Uterus (tissue), 4 donors: ENCODE measurements around the gene PDGFRB. TPM values are rescaled to one million over a fixed set of nuclear protein-coding genes. Genes with fewer than 3 reads are reported as not detected.

ENCODE experiments used
- DNase-seq, 2 donors: peaks; one replicate each; pipeline ENCODE4 v3.0.0-alpha.2; 2019 to 2020
- H3K27ac ChIP-seq, 2 donors: fragments of 200-600 bp; sonication (generic); 1 replicate in 1 of 2; 2 replicates in 1 of 2; pipeline ENCODE4 v1.5.1; 2016 to 2018
- H3K27me3 ChIP-seq, 2 donors: fragments of 200-600 bp; sonication (generic); one replicate each; pipeline ENCODE4 v1.5.1; 2018 to 2019; ENCODE audit warnings: control low read depth in 1 of 2
- H3K36me3 ChIP-seq, 2 donors: fragments of 200-600 bp; sonication (generic); one replicate each; pipeline ENCODE4 v1.5.1; 2019; ENCODE audit warnings: control low read depth in 1 of 2
- H3K4me1 ChIP-seq, 2 donors: fragments of 200-600 bp; sonication (generic); one replicate each; pipeline ENCODE4 v1.5.1; 2018 to 2019; ENCODE audit warnings: control low read depth in 1 of 2
- H3K4me3 ChIP-seq, 2 donors: fragments of 200-600 bp; sonication (generic); 1 replicate in 1 of 2; 2 replicates in 1 of 2; pipeline ENCODE4 v1.5.1; 2018 to 2019; ENCODE audit warnings: mild to moderate bottlenecking in 1 of 2
- H3K9me3 ChIP-seq, 2 donors: fragments of 200-600 bp; sonication (generic); one replicate each; pipeline ENCODE4 v1.5.1; 2019; ENCODE audit warnings: control low read depth in 1 of 2
- POLR2A ChIP-seq, 2 donors: fragments of 450-650 bp; IDR thresholded peaks; one replicate each; pipeline ENCODE4 v1.6.1; 2016; ENCODE audit warnings: antibody characterized with exemption in 2 of 2, mild to moderate bottlenecking in 1 of 2, moderate library complexity in 1 of 2
- intact Hi-C: fragments of 100-400 bp; cut with DNase I; formaldehyde crosslinking; loops from one replicate; pipeline ENCODE4 v1.15.1; 2023; ENCODE audit warnings: low total_unique reads
- total RNA-seq, 4 donors: library from RNA; depleted of rRNA in 3 of 4; stranded (reverse); fragments of >200 nt in 3 of 4; gene quantifications; one replicate each; pipeline versions ENCODE4 v1.1.0 to v1.2.4, GENCODE V29; 2014 to 2023
- TF ChIP-seq, protein P1 (sequence below), 4 experiments: fragments of 200-600 bp in 2 of 4; fragments of 450-650 bp in 2 of 4; sonication (generic) in 2 of 4; IDR thresholded peaks; one replicate each; pipeline ENCODE4 v1.5.1; 2016 to 2019; ENCODE audit warnings: antibody characterized with exemption in 4 of 4, mild to moderate bottlenecking in 2 of 4, moderate library complexity in 1 of 4
- donor health status: DM: yes; HTN: yes; CAD: no.

PDGFRB gene
- total RNA-seq, 4 donors from 2014 or later: 60.2 to 378 (median 235) TPM

DNA sequence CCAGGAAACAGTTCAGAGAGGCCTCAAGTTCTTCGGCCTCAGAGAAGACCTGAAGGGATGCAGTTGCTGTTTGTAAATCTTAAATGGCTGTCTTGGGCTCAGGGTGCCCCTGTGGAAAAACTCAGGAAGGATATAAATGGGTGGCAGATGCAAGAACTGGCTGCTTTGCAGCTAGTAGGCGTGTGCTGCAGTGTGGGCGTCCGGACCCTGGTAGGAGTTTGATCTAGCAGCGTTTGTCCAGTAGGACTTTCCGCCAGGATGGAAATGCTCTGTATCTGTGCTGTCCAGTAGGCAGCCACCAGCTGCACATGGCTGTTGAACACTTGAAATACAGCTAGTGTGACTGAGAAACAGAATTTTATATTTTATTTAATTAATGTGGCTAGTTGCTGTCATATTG, 18.6 kb upstream of the PDGFRB start:
- TF ChIP-seq, protein P1, sequence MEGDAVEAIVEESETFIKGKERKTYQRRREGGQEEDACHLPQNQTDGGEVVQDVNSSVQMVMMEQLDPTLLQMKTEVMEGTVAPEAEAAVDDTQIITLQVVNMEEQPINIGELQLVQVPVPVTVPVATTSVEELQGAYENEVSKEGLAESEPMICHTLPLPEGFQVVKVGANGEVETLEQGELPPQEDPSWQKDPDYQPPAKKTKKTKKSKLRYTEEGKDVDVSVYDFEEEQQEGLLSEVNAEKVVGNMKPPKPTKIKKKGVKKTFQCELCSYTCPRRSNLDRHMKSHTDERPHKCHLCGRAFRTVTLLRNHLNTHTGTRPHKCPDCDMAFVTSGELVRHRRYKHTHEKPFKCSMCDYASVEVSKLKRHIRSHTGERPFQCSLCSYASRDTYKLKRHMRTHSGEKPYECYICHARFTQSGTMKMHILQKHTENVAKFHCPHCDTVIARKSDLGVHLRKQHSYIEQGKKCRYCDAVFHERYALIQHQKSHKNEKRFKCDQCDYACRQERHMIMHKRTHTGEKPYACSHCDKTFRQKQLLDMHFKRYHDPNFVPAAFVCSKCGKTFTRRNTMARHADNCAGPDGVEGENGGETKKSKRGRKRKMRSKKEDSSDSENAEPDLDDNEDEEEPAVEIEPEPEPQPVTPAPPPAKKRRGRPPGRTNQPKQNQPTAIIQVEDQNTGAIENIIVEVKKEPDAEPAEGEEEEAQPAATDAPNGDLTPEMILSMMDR (IDR thresholded peaks at IDR 0.05): no peak
- no peaks in the 10 kb centered on the region for H3K9me3 ChIP-seq
- no peaks in the 10 kb centered on the region for H3K36me3 ChIP-seq
- H3K27ac ChIP-seq: no peak overlapping the region
- no peak for DNase-seq
- intact Hi-C loops: no loop called here
- H3K27me3 ChIP-seq: no peaks in the 10 kb centered on the region
- H3K4me1 ChIP-seq: peaks cover 0 to 4% of the 10 kb centered on the region in 2 donors
- H3K4me3 ChIP-seq: no peak overlapping the region

DNA sequence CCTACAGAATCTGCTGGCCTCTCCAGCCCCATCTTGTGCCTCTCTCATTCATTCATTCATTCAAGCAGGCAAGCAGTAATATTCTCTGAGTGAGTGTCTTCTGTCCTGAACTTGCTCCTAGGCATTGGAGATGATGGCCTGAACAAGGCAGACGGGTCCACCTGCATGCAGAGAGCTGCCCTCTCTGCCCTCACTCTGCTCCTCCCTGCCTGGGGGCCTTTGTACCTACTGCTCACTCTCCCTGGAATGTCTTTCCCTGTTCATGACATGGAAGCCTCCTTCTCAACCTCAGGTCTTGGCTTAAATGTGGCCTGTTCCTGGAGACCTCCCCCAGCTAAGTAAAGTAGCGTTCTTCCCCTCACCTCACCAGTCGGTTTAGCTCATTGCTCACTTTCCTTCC, 17.5 kb upstream of the PDGFRB start:
- Histone ChIP-seq H3K4me1 (peaks cover 0 to 4% of the 10 kb centered on the region in 2 donors), H3K36me3 (no peaks in the 10 kb centered on the region), H3K27me3 (no peaks in the 10 kb centered on the region), H3K27ac (no peak overlapping the region), H3K9me3 (no peaks in the 10 kb centered on the region), H3K4me3 (no peak overlapping the region)
- no peak for TF ChIP-seq POLR2A (IDR thresholded peaks at IDR 0.05)
- TF ChIP-seq, protein P1 (IDR thresholded peaks at IDR 0.05): no peak
- intact Hi-C loops: no loop called here
- DNase-seq: no peak

DNA sequence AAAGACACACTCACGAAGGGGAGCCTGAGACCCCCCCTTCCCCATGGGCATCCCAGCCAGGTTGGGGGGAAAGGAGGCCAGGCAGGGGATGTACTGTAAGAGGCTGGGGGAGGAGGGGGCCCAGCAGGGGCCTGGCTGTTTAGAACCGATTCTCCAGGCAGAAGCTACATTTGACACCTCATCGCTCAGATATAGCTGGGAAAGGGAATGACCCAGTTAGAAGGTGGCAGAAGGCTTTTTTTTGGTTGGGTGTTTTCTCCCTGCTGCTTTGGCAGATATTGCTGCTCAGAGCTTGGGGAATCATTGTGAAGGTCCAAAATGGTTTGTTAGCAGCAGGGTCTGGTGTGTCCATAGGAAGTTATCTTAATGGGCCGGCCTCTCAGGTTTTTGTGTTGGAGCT, 16.9 kb upstream of the PDGFRB start:
- Histone ChIP-seq H3K36me3 (no peaks in the 10 kb centered on the region), H3K9me3 (no peaks in the 10 kb centered on the region), H3K27me3 (no peaks in the 10 kb centered on the region), H3K27ac (no peak overlapping the region), H3K4me3 (no peak overlapping the region), H3K4me1 (peaks cover 0 to 4% of the 10 kb centered on the region in 2 donors)
- intact Hi-C loops: no loop called here
- TF ChIP-seq, protein P1 (IDR thresholded peaks at IDR 0.05): no peak
- no peak for TF ChIP-seq POLR2A (IDR thresholded peaks at IDR 0.05)
- DNase-seq: no peak

DNA sequence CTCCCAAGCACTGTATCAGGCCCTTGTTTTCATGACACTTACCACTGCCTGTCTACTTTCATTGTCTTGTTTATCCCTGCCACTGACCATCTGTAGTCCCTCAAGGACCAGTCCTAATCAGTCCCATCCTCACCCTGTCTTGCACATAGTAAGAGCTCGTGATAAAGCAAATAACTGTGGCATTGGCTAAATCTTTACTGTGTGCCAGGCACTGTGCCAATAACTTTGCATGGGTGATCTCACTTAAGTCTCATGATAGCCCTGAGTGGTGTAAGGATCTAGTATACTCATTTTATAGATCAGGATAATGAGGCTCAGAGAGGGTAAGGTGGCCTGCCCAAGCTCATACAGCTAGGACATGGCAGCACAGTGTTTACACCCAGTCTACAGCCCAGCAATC, 16.5 kb upstream of the PDGFRB start:
- TF ChIP-seq POLR2A (IDR thresholded peaks at IDR 0.05): no peak
- TF ChIP-seq, protein P1 (IDR thresholded peaks at IDR 0.05): no peak
- no peaks in the 10 kb centered on the region for H3K9me3 ChIP-seq
- H3K27ac ChIP-seq: no peak overlapping the region
- no peak overlapping the region for H3K4me3 ChIP-seq
- DNase-seq: no peak
- H3K4me1 ChIP-seq: peaks cover 0 to 4% of the 10 kb centered on the region in 2 donors
- H3K36me3 ChIP-seq: no peaks in the 10 kb centered on the region
- intact Hi-C loops: no loop called here
- H3K27me3 ChIP-seq: no peaks in the 10 kb centered on the region

DNA sequence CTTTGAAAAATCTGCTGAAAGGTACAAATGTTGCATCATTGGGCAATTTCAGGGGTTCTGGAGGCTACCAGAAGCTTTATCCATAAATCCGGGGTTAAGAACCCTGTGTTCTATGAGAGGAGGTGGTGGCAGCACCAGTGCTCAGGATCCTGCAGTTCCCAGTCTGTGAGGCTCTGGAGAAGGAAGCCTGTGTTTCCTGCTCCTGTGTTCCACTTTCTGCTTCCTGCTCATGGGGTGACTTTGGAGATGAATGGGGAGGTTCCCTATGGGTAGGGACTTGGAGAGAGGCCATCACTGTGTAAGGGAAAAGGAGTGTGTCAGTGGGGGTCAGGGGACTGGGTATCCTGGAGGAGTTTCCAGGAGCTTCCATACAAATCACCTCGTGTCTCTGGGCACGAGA, 13.2 kb upstream of the PDGFRB start:
- no peak for TF ChIP-seq POLR2A (IDR thresholded peaks at IDR 0.05)
- TF ChIP-seq, protein P1 (IDR thresholded peaks at IDR 0.05): no peak
- intact Hi-C loops: loop anchor here (10.0 kb wide), 1 partner anchor 46 kb away; no protein-coding TSS in a partner anchor
- no peak overlapping the region for H3K27ac ChIP-seq
- no peak for DNase-seq
- H3K4me1 ChIP-seq: no peaks in the 10 kb centered on the region
- no peaks in the 10 kb centered on the region for H3K27me3 ChIP-seq
- H3K4me3 ChIP-seq: no peak overlapping the region
- H3K36me3 ChIP-seq: no peaks in the 10 kb centered on the region
- no peaks in the 10 kb centered on the region for H3K9me3 ChIP-seq
